NCI-H526 (cell line): ENCODE results near the gene STK32B.
"Not testable (repeated sequence)": the region's sequence is repeated elsewhere in the genome, so short reads cannot be mapped to it uniquely, and the experiment has no call there.

Experiments
- DNase-seq, 2 experiments: peaks; one replicate each; lab custom pipeline; 2025; lab: John Stamatoyannopoulos, UW

Gene STK32B

GRCh38 chr4:5030927-5031326 lies 20.4 kb upstream of the STK32B start:
- DNase-seq = no peak

- DNase-seq = no peak
Measured at GRCh38 chr4:5032813-5033212, 18.5 kb upstream of the STK32B start.

GRCh38 chr4:5033281-5033841 lies 17.9 kb upstream of the STK32B start:
- no peak for DNase-seq

GRCh38 chr4:5034206-5034605 lies 17.1 kb upstream of the STK32B start:
- no peak for DNase-seq

- peak; percentile 53 to 85 for DNase-seq
Measured at GRCh38 chr4:5036239-5036638, 15.0 kb upstream of the STK32B start.

- no peak for DNase-seq
Measured at GRCh38 chr4:5037553-5038551, 13.4 kb upstream of the STK32B start.

- DNase-seq = no peak
Measured at GRCh38 chr4:5039800-5040199, 11.5 kb upstream of the STK32B start.

- peak; percentile 51 to 80 for DNase-seq
Measured at GRCh38 chr4:5040856-5041620, 10.2 kb upstream of the STK32B start.

GRCh38 chr4:5041699-5042098 lies 9.6 kb upstream of the STK32B start:
- DNase-seq = peak; percentile 33 to 41

- DNase-seq = no peak
Measured at GRCh38 chr4:5043579-5043978, 7.7 kb upstream of the STK32B start.

GRCh38 chr4:5044341-5044740 lies 6.9 kb upstream of the STK32B start:
- DNase-seq = no peak

GRCh38 chr4:5045097-5045496 lies 6.2 kb upstream of the STK32B start:
- DNase-seq = no peak

GRCh38 chr4:5048721-5049120 lies 2.6 kb upstream of the STK32B start:
- no peak for DNase-seq

GRCh38 chr4:5050520-5051277 lies 581 bp upstream of the STK32B start:
- peak; percentile 62 to 94 for DNase-seq

GRCh38 chr4:5052204-5052702 lies 973 bp downstream of the STK32B start:
- DNase-seq = peak in 1 of 2 experiments; percentile 74

GRCh38 chr4:5052726-5053425 lies 1.6 kb downstream of the STK32B start:
- DNase-seq = peak in 1 of 2 experiments; percentile 52

GRCh38 chr4:5054532-5054931 lies 3.3 kb downstream of the STK32B start:
- peak in 1 of 2 experiments; percentile 35 for DNase-seq

GRCh38 chr4:5055411-5055810 lies 4.1 kb downstream of the STK32B start:
- no peak for DNase-seq

- no peak for DNase-seq
Measured at GRCh38 chr4:5066101-5066500, 14.8 kb downstream of the STK32B start.

- not testable (repeated sequence) for DNase-seq
Measured at GRCh38 chr4:5066968-5067367, 15.7 kb downstream of the STK32B start.

GRCh38 chr4:5067908-5068307 lies 16.6 kb downstream of the STK32B start:
- no peak for DNase-seq
